Fibroblast of mammary gland (primary cell): ENCODE measurements around the gene CEACAM4.

Source experiments
- DNase-seq: peaks from one replicate; pipeline ENCODE4 v3.0.0-alpha.2; 2010; ENCODE audit warnings: low read depth
- H3K4me3 ChIP-seq: 2 replicates; pipeline ENCODE4 v1.5.1; 2011; ENCODE audit warnings: low read depth, mild to moderate bottlenecking, low read length, moderate library complexity; ENCODE audit not compliant: control insufficient read depth
- CTCF ChIP-seq: conservative IDR thresholded peaks from 2 replicates; pipeline ENCODE4 v1.5.1; 2011; ENCODE audit warnings: low read depth, low read length, inconsistent platforms; ENCODE audit not compliant: control insufficient read depth, insufficient read depth

CEACAM4 gene

GRCh38 chr19:41652250-41652649 lies 25.4 kb upstream of the CEACAM4 start:
- H3K4me3 ChIP-seq = no peak overlapping the region
- no peak for TF ChIP-seq CTCF
- DNase-seq = no peak

GRCh38 chr19:41649827-41650226 lies 23.0 kb upstream of the CEACAM4 start:
- no peak overlapping the region for H3K4me3 ChIP-seq
- TF ChIP-seq CTCF = no peak
- DNase-seq = no peak

GRCh38 chr19:41646589-41647204 lies 19.8 kb upstream of the CEACAM4 start:
- DNase-seq = peak; percentile 16
- H3K4me3 ChIP-seq = no peak overlapping the region
- TF ChIP-seq CTCF = peak; percentile 38

GRCh38 chr19:41641879-41642485 lies 15.1 kb upstream of the CEACAM4 start:
- no peak overlapping the region for H3K4me3 ChIP-seq
- TF ChIP-seq CTCF = peak; percentile 88
- peak; percentile 54 for DNase-seq

GRCh38 chr19:41638641-41639081 lies 11.8 kb upstream of the CEACAM4 start:
- no peak for DNase-seq
- no peak for TF ChIP-seq CTCF
- no peak overlapping the region for H3K4me3 ChIP-seq

- H3K4me3 ChIP-seq = no peak overlapping the region
- DNase-seq = no peak
These were observed 10.6 kb upstream of the CEACAM4 start for GRCh38 chr19:41637484-41637883.

More at GRCh38 chr19:41637484-41637883, 10.6 kb upstream of the CEACAM4 start:
- no peak for TF ChIP-seq CTCF
